Osteoblast (primary cell): ENCODE measurements around the gene IQSEC2. TPM values are rescaled to one million over a fixed set of nuclear protein-coding genes. Genes with fewer than 3 reads are reported as not detected.
A peak's percentile ranks its signal among the peaks of the same experiment; 100 is the strongest.

Experiments
- DNase-seq: peaks from one replicate; pipeline ENCODE4 v3.0.0; 2011; ENCODE audit warnings: low spot score, mixed read lengths; ENCODE audit not compliant: insufficient read length; ENCODE audit errors: missing footprints
- H2AFZ ChIP-seq: 2 replicates; pipeline ENCODE4 v1.6.0; 2011; ENCODE audit warnings: mild to moderate bottlenecking, low read length
- H3K27ac ChIP-seq: 2 replicates; pipeline ENCODE4 v1.5.1; 2011; ENCODE audit warnings: mild to moderate bottlenecking, low read depth, low read length, moderate library complexity
- H3K27me3 ChIP-seq: 2 replicates; pipeline ENCODE4 v1.6.0; 2012; ENCODE audit warnings: mild to moderate bottlenecking, control low read depth, inconsistent platforms, low read length, moderate library complexity; ENCODE audit not compliant: insufficient read depth
- H3K36me3 ChIP-seq: 2 replicates; pipeline ENCODE4 v1.5.1; 2011; ENCODE audit warnings: mild to moderate bottlenecking, low read length, control low read depth, moderate library complexity; ENCODE audit not compliant: insufficient read depth
- H3K4me1 ChIP-seq: 2 replicates; pipeline ENCODE4 v1.5.1; 2011; ENCODE audit warnings: mild to moderate bottlenecking, low read length, control low read depth, moderate library complexity; ENCODE audit not compliant: insufficient read depth
- H3K4me2 ChIP-seq: 2 replicates; pipeline ENCODE4 v1.6.0; 2011; ENCODE audit warnings: mild to moderate bottlenecking, low read length; ENCODE audit not compliant: insufficient read depth
- H3K4me3 ChIP-seq: fragments of 200-600 bp; sonication (generic); 3 replicates; pipeline ENCODE4 v1.5.1; 2012; ENCODE audit warnings: mild to moderate bottlenecking, low read length, inconsistent platforms; ENCODE audit not compliant: insufficient read depth
- H3K79me2 ChIP-seq: 2 replicates; pipeline ENCODE4 v1.6.0; 2012; ENCODE audit warnings: mild to moderate bottlenecking, low read length, control low read depth, inconsistent platforms; ENCODE audit not compliant: insufficient read depth
- H3K9me3 ChIP-seq: 2 replicates; pipeline ENCODE4 v1.5.1; 2011; ENCODE audit warnings: low read depth, low read length, control low read depth
- H4K20me1 ChIP-seq: 2 replicates; pipeline ENCODE4 v1.6.0; 2012; ENCODE audit warnings: mild to moderate bottlenecking, low read length, control low read depth; ENCODE audit not compliant: insufficient read depth
- small RNA-seq: library from RNA; depleted of rRNA; stranded (forward); fragments of <200 nt; gene quantifications from one replicate; pipeline ENCODE3, GENCODE V24; 2012
- total RNA-seq: library from RNA; depleted of rRNA; stranded (reverse); fragments of >200 nt; gene quantifications from 2 replicates; pipeline ENCODE4 v1.2.3, GENCODE V29; 2012
- TF ChIP-seq, protein P1 (sequence below): IDR thresholded peaks from 2 replicates; pipeline ENCODE4 v1.5.1; 2011; ENCODE audit warnings: mild to moderate bottlenecking, low read depth, low read length, moderate library complexity; ENCODE audit errors: extremely low read depth

Gene IQSEC2
- total RNA-seq, 1 donor, result 10.1 TPM

DNA sequence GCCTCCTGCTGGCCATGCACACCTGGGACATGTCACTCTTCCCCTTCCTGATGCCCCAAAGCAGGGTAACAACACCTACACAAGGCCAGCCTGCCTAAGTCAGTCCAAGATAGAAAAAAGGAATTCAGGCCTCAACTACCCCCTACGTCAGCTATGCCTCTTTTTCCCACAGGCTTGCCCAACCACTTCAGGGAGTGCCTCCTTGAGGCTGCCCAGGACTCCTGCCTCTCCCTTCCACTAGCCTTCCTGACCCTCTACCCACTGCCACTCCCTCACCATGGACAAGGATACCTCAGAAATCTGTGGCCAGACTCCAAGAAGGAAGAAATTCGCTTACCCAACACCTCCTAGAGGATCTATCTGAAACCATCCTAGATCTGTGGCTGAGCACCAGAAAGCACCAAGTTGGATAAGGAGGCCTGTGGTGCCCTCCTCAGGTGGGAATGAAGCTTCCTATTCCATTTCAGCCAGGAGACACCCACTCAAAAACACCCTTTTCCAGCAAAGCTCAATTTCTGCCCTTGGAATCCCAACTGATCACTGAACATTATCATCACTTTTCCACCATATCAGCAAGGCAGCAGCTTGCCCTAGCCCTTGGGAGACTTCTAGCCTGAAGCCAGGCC, 58.2 kb downstream of the IQSEC2 start:
- Histone ChIP-seq H4K20me1 (peaks cover 56% of the 10 kb centered on the region), H2AFZ (no peak overlapping the region), H3K27me3 (peaks cover 6% of the 10 kb centered on the region), H3K4me3 (peak overlapping the region; percentile 98), H3K27ac (peak overlapping the region; percentile 15), H3K79me2 (peaks cover 68% of the 10 kb centered on the region), H3K4me1 (peaks cover 25% of the 10 kb centered on the region), H3K9me3 (no peaks in the 10 kb centered on the region), H3K36me3 (peaks cover 29% of the 10 kb centered on the region), H3K4me2 (peak overlapping the region; percentile 89)
- TF ChIP-seq, protein P1, sequence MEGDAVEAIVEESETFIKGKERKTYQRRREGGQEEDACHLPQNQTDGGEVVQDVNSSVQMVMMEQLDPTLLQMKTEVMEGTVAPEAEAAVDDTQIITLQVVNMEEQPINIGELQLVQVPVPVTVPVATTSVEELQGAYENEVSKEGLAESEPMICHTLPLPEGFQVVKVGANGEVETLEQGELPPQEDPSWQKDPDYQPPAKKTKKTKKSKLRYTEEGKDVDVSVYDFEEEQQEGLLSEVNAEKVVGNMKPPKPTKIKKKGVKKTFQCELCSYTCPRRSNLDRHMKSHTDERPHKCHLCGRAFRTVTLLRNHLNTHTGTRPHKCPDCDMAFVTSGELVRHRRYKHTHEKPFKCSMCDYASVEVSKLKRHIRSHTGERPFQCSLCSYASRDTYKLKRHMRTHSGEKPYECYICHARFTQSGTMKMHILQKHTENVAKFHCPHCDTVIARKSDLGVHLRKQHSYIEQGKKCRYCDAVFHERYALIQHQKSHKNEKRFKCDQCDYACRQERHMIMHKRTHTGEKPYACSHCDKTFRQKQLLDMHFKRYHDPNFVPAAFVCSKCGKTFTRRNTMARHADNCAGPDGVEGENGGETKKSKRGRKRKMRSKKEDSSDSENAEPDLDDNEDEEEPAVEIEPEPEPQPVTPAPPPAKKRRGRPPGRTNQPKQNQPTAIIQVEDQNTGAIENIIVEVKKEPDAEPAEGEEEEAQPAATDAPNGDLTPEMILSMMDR, result no peak
- no peak for DNase-seq

Small RNA genes lying within 50 kb of the gene (small RNA-seq; reads per million reads assigned to genes)
- not detected for gene RF00019

Other genes starting within 250 kb of the IQSEC2 start
- gene GPR173, start 232.8 kb downstream of the IQSEC2 start, total RNA-seq, result 1.8 and 2.2 TPM in 2 replicates
- 13.6 and 15.9 TPM in 2 replicates for gene TSPYL2, start 199.2 kb downstream of the IQSEC2 start, total RNA-seq
- 12.3 and 13.3 TPM in 2 replicates for gene KANTR, start 187.4 kb downstream of the IQSEC2 start, total RNA-seq
- 104 and 122 TPM in 2 replicates for gene KDM5C, start 56.4 kb downstream of the IQSEC2 start, total RNA-seq
- 14.4 and 14.8 TPM in 2 replicates for gene SMC1A, start 141.1 kb upstream of the IQSEC2 start, total RNA-seq
- gene RIBC1, start 141.3 kb upstream of the IQSEC2 start, total RNA-seq, result 0.29 and 0.72 TPM in 2 replicates
- 41.5 and 48.5 TPM in 2 replicates for gene HSD17B10, start 152.8 kb upstream of the IQSEC2 start, total RNA-seq